Measurements from ENCODE around the gene MLEC. TPM values are rescaled to one million over a fixed set of nuclear protein-coding genes. Genes with fewer than 3 reads are reported as not detected.

Gene MLEC
- polyA plus RNA-seq: 100 to 1,000 TPM in 1 of 3 donors, 10 to 100 TPM in 2; 77.7 to 109 (median 81.6) TPM

- peaks cover 8 to 13% (median 8%) of the 10 kb centered on the region in 3 donors for H3K27me3 Mint-ChIP-seq (ENCODE audit: low read depth in 3 of 3)
- peaks cover 30 to 45% of the 10 kb centered on the region in 2 donors for H3K4me1 Mint-ChIP-seq
- peak; percentile 100 for DNase-seq
- no peaks in the 10 kb centered on the region for H3K9me3 Mint-ChIP-seq
- H3K4me3 Mint-ChIP-seq: peak within 1 kb of the TSS; percentile 92 to 95 (median 93)
- no peaks in the 10 kb centered on the region for H3K36me3 Mint-ChIP-seq
- H3K27ac Mint-ChIP-seq: peak within 1 kb of the TSS; percentile 89 to 97 (median 95)
Observed at GRCh38 chr12:120686690-120687577, at the start of gene MLEC. TSS of gene MLEC (plus strand) at chr12:120687149. CDS start at chr12:120687297, 148 bp downstream.

GRCh38 chr12:120639771-120640721 lies 46.9 kb upstream of the MLEC start, which contains the start of gene CABP1:
TSS of gene CABP1 (plus strand) at chr12:120640626. CDS start at chr12:120640686, 60 bp downstream.
- Mint-ChIP-seq H3K4me1 (peaks cover 5% of the 10 kb centered on the region in 2 donors), H3K4me3 (peak within 1 kb of the TSS; percentile 67 to 83 (median 80)), H3K36me3 (peaks cover 0 to 4% (median 0%) of the 10 kb centered on the region in 3 donors), H3K27me3 (ENCODE audit: low read depth in 3 of 3) (peaks cover 16 to 23% (median 21%) of the 10 kb centered on the region in 3 donors), H3K27ac (no peak within 1 kb of the TSS), H3K9me3 (no peaks in the 10 kb centered on the region)
- DNase-seq: peak; percentile 9 to 35 (median 18)

- peaks cover 16 to 26% (median 21%) of the 10 kb centered on the region in 3 donors for H3K27me3 Mint-ChIP-seq (ENCODE audit: low read depth in 3 of 3)
- no peaks in the 10 kb centered on the region for H3K9me3 Mint-ChIP-seq
- DNase-seq: peak; percentile 31 to 43 (median 33)
- H3K27ac Mint-ChIP-seq: no peak overlapping the region
- H3K36me3 Mint-ChIP-seq: peaks cover 0 to 4% (median 0%) of the 10 kb centered on the region in 3 donors
- H3K4me3 Mint-ChIP-seq: peak overlapping the region; percentile 52 to 78 (median 77)
- peaks cover 5% of the 10 kb centered on the region in 2 donors for H3K4me1 Mint-ChIP-seq
Observed at GRCh38 chr12:120640861-120641833, 45.8 kb upstream of the MLEC start.

GRCh38 chr12:120642121-120642520 lies 44.8 kb upstream of the MLEC start:
- H3K27ac Mint-ChIP-seq: no peak overlapping the region
- H3K9me3 Mint-ChIP-seq: no peaks in the 10 kb centered on the region
- H3K27me3 Mint-ChIP-seq (ENCODE audit: low read depth in 3 of 3): peaks cover 19 to 30% (median 23%) of the 10 kb centered on the region in 3 donors
- H3K4me1 Mint-ChIP-seq: peaks cover 7 to 10% of the 10 kb centered on the region in 2 donors
- DNase-seq: no peak
- peak overlapping the region; percentile 5 to 41 (median 15) for H3K4me3 Mint-ChIP-seq
- peaks cover 0 to 4% (median 0%) of the 10 kb centered on the region in 3 donors for H3K36me3 Mint-ChIP-seq

- Mint-ChIP-seq H3K27me3 (ENCODE audit: low read depth in 3 of 3) (peaks cover 19 to 30% (median 23%) of the 10 kb centered on the region in 3 donors), H3K36me3 (no peaks in the 10 kb centered on the region), H3K9me3 (no peaks in the 10 kb centered on the region), H3K4me3 (peak overlapping the region in 4 of 5 donors; percentile 15 to 46 (median 23)), H3K4me1 (peaks cover 7 to 12% of the 10 kb centered on the region in 2 donors), H3K27ac (no peak overlapping the region)
- DNase-seq: no peak
Observed at GRCh38 chr12:120642826-120643225, 44.1 kb upstream of the MLEC start.

GRCh38 chr12:120643574-120643973 lies 43.4 kb upstream of the MLEC start:
- Mint-ChIP-seq H3K4me3 (no peak overlapping the region), H3K36me3 (no peaks in the 10 kb centered on the region), H3K27ac (no peak overlapping the region), H3K9me3 (no peaks in the 10 kb centered on the region), H3K4me1 (peaks cover 7 to 12% of the 10 kb centered on the region in 2 donors), H3K27me3 (ENCODE audit: low read depth in 3 of 3) (peaks cover 19 to 31% (median 23%) of the 10 kb centered on the region in 3 donors)
- DNase-seq: no peak

GRCh38 chr12:120646044-120646443 lies 40.9 kb upstream of the MLEC start:
- H3K9me3 Mint-ChIP-seq: no peaks in the 10 kb centered on the region
- no peak for DNase-seq
- H3K4me1 Mint-ChIP-seq: peaks cover 10 to 19% of the 10 kb centered on the region in 2 donors
- H3K4me3 Mint-ChIP-seq: no peak overlapping the region
- no peak overlapping the region for H3K27ac Mint-ChIP-seq
- peaks cover 21 to 33% (median 25%) of the 10 kb centered on the region in 3 donors for H3K27me3 Mint-ChIP-seq (ENCODE audit: low read depth in 3 of 3)
- no peaks in the 10 kb centered on the region for H3K36me3 Mint-ChIP-seq

- Mint-ChIP-seq H3K27ac (no peak overlapping the region), H3K4me3 (no peak overlapping the region), H3K9me3 (no peaks in the 10 kb centered on the region), H3K27me3 (ENCODE audit: low read depth in 3 of 3) (peaks cover 12 to 23% (median 18%) of the 10 kb centered on the region in 3 donors), H3K4me1 (peaks cover 8 to 13% of the 10 kb centered on the region in 2 donors), H3K36me3 (no peaks in the 10 kb centered on the region)
- DNase-seq: no peak
Observed at GRCh38 chr12:120647375-120647755, 39.6 kb upstream of the MLEC start.

- Mint-ChIP-seq H3K4me3 (no peak overlapping the region), H3K36me3 (no peaks in the 10 kb centered on the region), H3K4me1 (peaks cover 8 to 13% of the 10 kb centered on the region in 2 donors), H3K27ac (no peak overlapping the region), H3K9me3 (no peaks in the 10 kb centered on the region), H3K27me3 (ENCODE audit: low read depth in 3 of 3) (peaks cover 11 to 16% (median 14%) of the 10 kb centered on the region in 3 donors)
- DNase-seq: no peak
Observed at GRCh38 chr12:120649442-120650232, 37.3 kb upstream of the MLEC start.

- H3K36me3 Mint-ChIP-seq: no peaks in the 10 kb centered on the region
- no peak overlapping the region for H3K27ac Mint-ChIP-seq
- peaks cover 11 to 16% (median 14%) of the 10 kb centered on the region in 3 donors for H3K27me3 Mint-ChIP-seq (ENCODE audit: low read depth in 3 of 3)
- DNase-seq: no peak
- peaks cover 8 to 13% of the 10 kb centered on the region in 2 donors for H3K4me1 Mint-ChIP-seq
- no peak overlapping the region for H3K4me3 Mint-ChIP-seq
- H3K9me3 Mint-ChIP-seq: no peaks in the 10 kb centered on the region
Observed at GRCh38 chr12:120650233-120650690, 36.7 kb upstream of the MLEC start.

GRCh38 chr12:120651821-120652220 lies 35.1 kb upstream of the MLEC start:
- Mint-ChIP-seq H3K4me3 (no peak overlapping the region), H3K4me1 (peaks cover 8 to 11% of the 10 kb centered on the region in 2 donors), H3K36me3 (no peaks in the 10 kb centered on the region), H3K27me3 (ENCODE audit: low read depth in 3 of 3) (peaks cover 11 to 13% (median 11%) of the 10 kb centered on the region in 3 donors), H3K27ac (no peak overlapping the region), H3K9me3 (no peaks in the 10 kb centered on the region)
- DNase-seq: no peak

Data from immature natural killer cell (primary cell).